Body of pancreas (tissue), 4 donors: Measurements from ENCODE around the gene SS18L1.

Experiments
- CTCF ChIP-seq, 7 experiments: fragments of 450-650 bp in 4 of 7; fragments of 200-600 bp in 3 of 7; sonication (generic) in 3 of 7; IDR thresholded peaks; one replicate each; pipeline ENCODE4 v1.5.1; 2016 to 2019; ENCODE audit warnings: antibody characterized with exemption in 7 of 7
- POLR2A ChIP-seq, 3 donors: fragments of 450-650 bp; IDR thresholded peaks; one replicate each; pipeline ENCODE4 v1.6.1; 2016; ENCODE audit warnings: antibody characterized with exemption in 3 of 3, mild to moderate bottlenecking in 2 of 3

GRCh38 chr20:62148908-62149314 lies 5.3 kb downstream of the SS18L1 start:
- TF ChIP-seq CTCF (IDR thresholded peaks at IDR 0.05) (no peak), POLR2A (IDR thresholded peaks at IDR 0.05) (no peak)
